ENCODE results near the gene RPUSD3. TPM values are rescaled to one million over a fixed set of nuclear protein-coding genes. Genes with fewer than 3 reads are reported as not detected.

RPUSD3 gene
- total RNA-seq, 2 donors from 2014 or later: 19.0 to 20.8 TPM

DNA sequence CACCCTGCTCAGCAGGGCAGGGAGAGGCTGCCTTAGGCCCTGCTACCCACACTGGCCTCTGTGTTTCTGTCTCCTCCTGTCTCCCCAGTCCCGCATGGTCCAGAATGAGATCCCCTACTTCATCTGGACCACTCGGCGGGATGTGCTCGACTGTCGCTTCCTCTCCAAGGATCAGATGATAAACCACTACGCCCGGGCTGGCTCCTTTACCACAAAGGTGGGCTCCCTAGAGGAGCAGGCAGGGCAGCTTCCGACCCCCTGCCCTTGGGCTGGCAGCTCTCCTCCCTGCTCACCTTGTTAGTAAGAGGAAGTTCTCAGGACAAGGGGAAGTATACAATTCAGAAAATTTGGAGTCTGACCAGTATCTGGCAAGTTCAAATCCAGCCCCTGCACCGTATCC is 27.8 kb downstream of the RPUSD3 start:
- Mint-ChIP-seq H3K36me3 (ENCODE audit: low read depth) (peaks cover 13% of the 10 kb centered on the region), H3K27me3 (no peaks in the 10 kb centered on the region), H3K4me1 (peaks cover 8% of the 10 kb centered on the region), H3K27ac (no peak overlapping the region), H3K4me3 (no peak overlapping the region)
- no peak for ATAC-seq
- DNase-seq: no peak
- no peaks in the 10 kb centered on the region for H3K9me3 ChIP-seq (ENCODE audit: control insufficient read depth, low read length, poor library complexity, severe bottlenecking)

- no peaks in the 10 kb centered on the region for H3K9me3 ChIP-seq (ENCODE audit: control insufficient read depth, low read length, poor library complexity, severe bottlenecking)
- Mint-ChIP-seq H3K36me3 (ENCODE audit: low read depth) (peaks cover 7% of the 10 kb centered on the region), H3K27me3 (no peaks in the 10 kb centered on the region), H3K27ac (peak overlapping the region; percentile 29), H3K4me3 (no peak overlapping the region), H3K4me1 (peaks cover 29% of the 10 kb centered on the region)
- no peak for ATAC-seq
- no peak for DNase-seq
These were observed 30.8 kb downstream of the RPUSD3 start for GRCh38 chr3:9812870-9813483.

GRCh38 chr3:9810846-9811245 is 33.0 kb downstream of the RPUSD3 start:
- H3K4me3 Mint-ChIP-seq: peak overlapping the region; percentile 93
- no peaks in the 10 kb centered on the region for H3K27me3 Mint-ChIP-seq
- ATAC-seq: no peak
- peak overlapping the region; percentile 94 for H3K27ac Mint-ChIP-seq
- H3K4me1 Mint-ChIP-seq: peaks cover 35% of the 10 kb centered on the region
- no peak for DNase-seq
- H3K36me3 Mint-ChIP-seq (ENCODE audit: low read depth): peaks cover 7% of the 10 kb centered on the region
- H3K9me3 ChIP-seq (ENCODE audit: control insufficient read depth, low read length, poor library complexity, severe bottlenecking): no peaks in the 10 kb centered on the region

DNA sequence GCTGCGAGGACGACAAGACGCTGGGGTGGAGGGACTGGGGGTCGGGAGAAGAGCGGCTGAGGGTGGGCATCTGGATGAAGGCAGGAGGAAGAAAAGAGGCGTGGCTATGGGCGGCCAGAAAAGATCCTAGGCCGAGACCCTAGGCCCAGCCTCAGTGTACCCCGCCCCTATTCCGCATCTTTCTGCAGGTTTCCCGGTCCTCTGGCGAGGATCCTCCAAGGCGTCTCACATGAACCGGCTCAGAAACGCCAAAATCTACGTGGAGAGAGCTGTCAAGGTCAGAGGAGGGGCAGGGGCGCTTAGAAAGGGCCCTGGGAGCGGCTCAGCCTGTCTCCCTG is 33.4 kb downstream of the RPUSD3 start:
- ATAC-seq (no peak), DNase-seq (no peak)
- Mint-ChIP-seq H3K27me3 (no peaks in the 10 kb centered on the region), H3K27ac (peak overlapping the region; percentile 94), H3K4me3 (peak overlapping the region; percentile 93), H3K4me1 (peaks cover 37% of the 10 kb centered on the region), H3K36me3 (ENCODE audit: low read depth) (peaks cover 7% of the 10 kb centered on the region)
- no peaks in the 10 kb centered on the region for H3K9me3 ChIP-seq (ENCODE audit: control insufficient read depth, low read length, poor library complexity, severe bottlenecking)

DNA sequence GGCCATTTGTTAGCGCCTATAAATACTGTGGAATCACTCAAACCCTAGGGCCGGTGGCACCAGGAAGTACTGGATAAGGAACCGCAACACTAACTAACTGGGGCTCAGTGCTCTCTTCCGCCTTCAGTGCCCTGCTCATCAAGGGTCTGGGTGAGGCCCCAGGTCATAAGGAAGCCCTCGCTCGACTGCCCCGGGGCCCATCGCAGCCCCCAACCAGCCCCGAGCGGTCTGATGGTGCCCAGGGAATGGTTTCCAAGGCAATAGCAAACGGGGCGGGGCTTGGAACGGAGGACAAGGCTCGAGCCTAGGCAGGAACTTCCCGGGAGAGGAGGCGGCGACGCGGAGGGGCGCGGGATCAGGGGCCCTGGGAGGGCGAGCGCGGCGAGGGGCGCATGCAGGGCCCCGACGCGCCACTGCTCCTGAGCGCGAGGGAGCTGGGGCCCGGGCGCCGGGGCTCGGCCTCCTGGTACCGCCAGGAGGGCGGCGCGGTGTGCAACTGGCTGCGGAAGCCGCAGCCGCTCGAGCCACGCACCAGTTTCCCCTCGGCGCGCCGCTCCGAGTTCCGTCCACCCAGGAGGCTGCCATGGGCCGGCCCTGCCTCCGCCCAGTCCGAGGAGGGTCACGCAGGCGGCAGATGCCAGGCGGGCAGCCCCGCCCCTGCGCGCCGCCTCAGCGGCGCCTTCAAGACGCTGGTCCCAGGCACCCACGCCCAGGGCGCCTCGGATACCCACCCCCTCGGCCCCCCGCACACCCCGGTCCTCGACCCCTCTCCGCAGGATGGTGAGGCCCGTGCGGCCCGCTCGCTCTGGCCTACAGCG is 34.0 kb downstream of the RPUSD3 start, which contains the start of gene TTLL3:
TTLL3 (plus strand) TSS at position 648 of the 818 bp plus-strand sequence. CDS start 400 bp downstream, outside the sequence.
- ATAC-seq (peak; percentile 70), DNase-seq (peak; percentile 33 to 38 (median 37))
- peaks cover 7% of the 10 kb centered on the region for H3K36me3 Mint-ChIP-seq (ENCODE audit: low read depth)
- H3K4me3 Mint-ChIP-seq: peak within 1 kb of the TSS; percentile 93
- no peaks in the 10 kb centered on the region for H3K27me3 Mint-ChIP-seq
- no peaks in the 10 kb centered on the region for H3K9me3 ChIP-seq (ENCODE audit: control insufficient read depth, low read length, poor library complexity, severe bottlenecking)
- H3K4me1 Mint-ChIP-seq: peaks cover 37% of the 10 kb centered on the region
- peak within 1 kb of the TSS; percentile 94 for H3K27ac Mint-ChIP-seq

- no peaks in the 10 kb centered on the region for H3K9me3 ChIP-seq (ENCODE audit: control insufficient read depth, low read length, poor library complexity, severe bottlenecking)
- no peak for DNase-seq
- Mint-ChIP-seq H3K27ac (peak overlapping the region; percentile 94), H3K27me3 (no peaks in the 10 kb centered on the region), H3K4me3 (peak overlapping the region; percentile 93), H3K36me3 (ENCODE audit: low read depth) (peaks cover 7% of the 10 kb centered on the region), H3K4me1 (peaks cover 37% of the 10 kb centered on the region)
- peak; percentile 15 for ATAC-seq
These were observed 34.6 kb downstream of the RPUSD3 start for GRCh38 chr3:9809239-9809614.

DNA sequence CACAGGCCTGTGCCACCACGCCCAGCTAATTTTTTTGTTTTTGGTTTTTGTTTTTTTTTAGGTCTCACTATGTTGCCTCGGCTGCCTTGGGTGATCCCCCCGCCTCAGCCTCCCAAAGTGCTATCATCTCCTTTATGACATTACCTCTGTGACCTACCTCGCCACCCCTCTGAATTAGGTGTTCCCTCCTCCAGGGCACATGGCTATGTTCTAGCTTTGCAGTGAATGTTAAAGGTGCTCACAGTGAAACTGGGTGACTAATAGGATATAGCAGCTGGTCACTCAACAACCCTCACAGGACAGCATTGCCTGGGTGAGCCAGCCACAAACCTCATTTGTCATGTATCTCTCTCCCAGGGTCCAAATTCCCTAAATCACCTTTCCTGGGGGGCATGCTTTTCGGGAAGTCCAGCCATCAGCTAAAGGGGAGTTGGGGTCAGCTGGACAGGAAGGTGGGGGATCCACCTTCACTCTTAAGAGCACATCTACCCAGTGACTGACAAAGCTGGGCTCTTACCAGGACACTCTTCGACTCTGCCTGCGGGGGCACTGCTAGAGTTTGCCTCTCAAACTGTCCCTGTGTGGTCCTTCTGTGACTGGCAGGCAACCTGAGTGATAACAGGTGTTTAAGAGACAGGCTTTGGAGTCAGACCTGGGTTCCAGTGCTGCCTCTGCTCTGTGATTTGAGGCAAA is 35.3 kb downstream of the RPUSD3 start:
- ATAC-seq (peak; percentile 72), DNase-seq (peak in 2 of 3 donors; percentile 21 to 31)
- Mint-ChIP-seq H3K36me3 (ENCODE audit: low read depth) (peaks cover 9% of the 10 kb centered on the region), H3K4me1 (peaks cover 38% of the 10 kb centered on the region), H3K27me3 (no peaks in the 10 kb centered on the region), H3K4me3 (peak overlapping the region; percentile 93), H3K27ac (peak overlapping the region; percentile 94)
- no peaks in the 10 kb centered on the region for H3K9me3 ChIP-seq (ENCODE audit: control insufficient read depth, low read length, poor library complexity, severe bottlenecking)

DNA sequence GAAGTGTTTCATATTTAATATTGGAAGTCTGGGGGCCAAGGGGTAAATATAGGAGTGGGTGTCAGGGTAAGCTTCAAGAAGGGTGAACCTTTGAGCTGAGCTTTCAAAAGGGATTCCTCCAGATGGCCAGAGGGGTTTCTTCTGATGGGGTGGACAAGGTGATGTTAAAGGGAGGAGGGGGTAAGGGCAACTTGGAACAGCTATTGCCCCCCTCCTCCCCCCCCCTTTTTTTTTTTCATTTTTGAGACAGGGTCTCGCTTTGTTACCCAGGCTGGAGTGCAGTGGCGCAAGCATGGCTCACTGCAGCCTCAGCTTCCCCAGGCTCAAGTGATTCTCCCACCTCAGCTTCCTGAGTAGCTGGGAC is 35.8 kb downstream of the RPUSD3 start:
- ATAC-seq: no peak
- Mint-ChIP-seq H3K4me1 (peaks cover 43% of the 10 kb centered on the region), H3K36me3 (ENCODE audit: low read depth) (peaks cover 12% of the 10 kb centered on the region), H3K27me3 (no peaks in the 10 kb centered on the region), H3K4me3 (no peak overlapping the region), H3K27ac (peak overlapping the region; percentile 94)
- no peak for DNase-seq
- no peaks in the 10 kb centered on the region for H3K9me3 ChIP-seq (ENCODE audit: control insufficient read depth, low read length, poor library complexity, severe bottlenecking)

DNA sequence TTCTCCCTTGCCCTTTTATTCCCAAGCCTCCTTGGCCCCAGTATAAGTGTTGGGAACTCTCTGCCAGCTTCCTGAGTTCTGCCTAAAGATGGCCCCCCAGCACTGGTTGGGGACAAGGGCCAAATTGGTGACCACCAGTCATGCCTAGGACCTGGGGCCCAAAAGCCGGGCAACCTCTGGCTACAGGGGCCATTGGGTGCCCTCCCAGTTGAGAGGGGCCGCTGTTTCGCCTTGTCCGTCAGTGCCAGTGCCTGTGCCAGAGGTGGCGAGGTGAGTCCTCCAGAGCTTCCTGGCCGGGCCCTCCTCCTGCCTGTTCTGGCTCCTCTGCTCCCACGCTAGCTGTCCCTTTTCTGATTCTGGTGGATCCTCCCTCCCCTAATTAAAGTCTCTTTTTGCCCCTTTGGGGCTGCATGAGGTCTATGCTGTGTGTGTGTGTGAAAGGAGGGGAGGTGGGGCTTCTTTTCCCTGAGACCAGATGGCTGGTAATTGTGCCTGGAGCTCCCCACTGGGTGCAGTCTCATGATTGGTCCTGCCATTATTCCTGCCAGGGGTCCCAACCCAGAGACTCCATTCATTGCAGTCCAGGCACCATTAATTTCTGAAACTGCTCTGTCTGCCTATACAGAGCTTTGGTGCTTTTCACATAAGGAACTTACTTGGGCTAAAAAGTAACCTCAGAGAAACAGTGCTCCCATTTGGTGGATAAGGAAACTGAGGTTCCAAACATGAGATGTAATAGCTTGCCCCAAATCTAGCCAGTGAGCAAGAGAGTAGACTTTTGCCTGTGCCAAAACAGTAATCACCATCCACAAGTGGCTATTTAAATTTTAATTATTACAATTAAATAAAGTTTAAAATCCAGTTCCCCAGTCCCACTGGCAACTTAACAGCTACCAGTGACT is 36.9 kb downstream of the RPUSD3 start:
- H3K27ac Mint-ChIP-seq: peak overlapping the region; percentile 94
- no peaks in the 10 kb centered on the region for H3K27me3 Mint-ChIP-seq
- peaks cover 12% of the 10 kb centered on the region for H3K36me3 Mint-ChIP-seq (ENCODE audit: low read depth)
- H3K4me1 Mint-ChIP-seq: peaks cover 44% of the 10 kb centered on the region
- no peaks in the 10 kb centered on the region for H3K9me3 ChIP-seq (ENCODE audit: control insufficient read depth, low read length, poor library complexity, severe bottlenecking)
- no peak for DNase-seq
- no peak overlapping the region for H3K4me3 Mint-ChIP-seq
- no peak for ATAC-seq

GRCh38 chr3:9806137-9806536 is 37.7 kb downstream of the RPUSD3 start:
- no peak overlapping the region for H3K27ac Mint-ChIP-seq
- no peak for DNase-seq
- H3K4me1 Mint-ChIP-seq: peaks cover 37% of the 10 kb centered on the region
- H3K27me3 Mint-ChIP-seq: no peaks in the 10 kb centered on the region
- H3K9me3 ChIP-seq (ENCODE audit: control insufficient read depth, low read length, poor library complexity, severe bottlenecking): no peaks in the 10 kb centered on the region
- no peak overlapping the region for H3K4me3 Mint-ChIP-seq
- peaks cover 7% of the 10 kb centered on the region for H3K36me3 Mint-ChIP-seq (ENCODE audit: low read depth)
- ATAC-seq: no peak

DNA sequence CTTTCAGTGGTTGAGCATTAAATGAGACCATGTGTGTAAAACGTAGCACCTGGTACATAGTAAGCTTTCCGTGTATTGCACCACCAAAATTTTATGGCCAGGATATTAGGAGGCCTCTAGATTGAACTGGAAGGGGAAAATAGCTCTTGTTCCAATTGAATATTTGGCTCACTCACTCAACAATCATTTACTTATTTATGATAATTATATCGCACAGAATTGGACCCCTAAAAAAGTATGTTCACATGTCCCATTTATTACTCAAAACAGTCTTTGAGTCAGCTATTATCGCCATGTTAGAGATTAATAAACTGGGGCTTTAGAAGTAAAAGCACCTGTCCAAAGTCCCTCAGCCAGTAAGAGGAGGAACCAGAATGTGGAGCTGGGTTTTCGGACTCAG is 38.8 kb downstream of the RPUSD3 start:
- Mint-ChIP-seq H3K27me3 (no peaks in the 10 kb centered on the region), H3K36me3 (ENCODE audit: low read depth) (peaks cover 5% of the 10 kb centered on the region), H3K4me1 (peaks cover 31% of the 10 kb centered on the region), H3K27ac (no peak overlapping the region), H3K4me3 (no peak overlapping the region)
- H3K9me3 ChIP-seq (ENCODE audit: control insufficient read depth, low read length, poor library complexity, severe bottlenecking): no peaks in the 10 kb centered on the region
- DNase-seq (no peak), ATAC-seq (no peak)

GRCh38 chr3:9803494-9803893 is 40.3 kb downstream of the RPUSD3 start:
- Mint-ChIP-seq H3K4me1 (peaks cover 20% of the 10 kb centered on the region), H3K27ac (peak overlapping the region; percentile 86), H3K36me3 (ENCODE audit: low read depth) (peaks cover 5% of the 10 kb centered on the region)

More at GRCh38 chr3:9803494-9803893, 40.3 kb downstream of the RPUSD3 start:
- no peak overlapping the region for H3K4me3 Mint-ChIP-seq
- H3K9me3 ChIP-seq (ENCODE audit: control insufficient read depth, low read length, poor library complexity, severe bottlenecking): no peaks in the 10 kb centered on the region
- no peaks in the 10 kb centered on the region for H3K27me3 Mint-ChIP-seq
- DNase-seq (no peak), ATAC-seq (no peak)

All from T-helper 17 cell (primary cell).